NT2/D1 (cell line): Measurements from ENCODE around the gene XRN2.

Source experiments
- DNase-seq: peaks from one replicate; pipeline ENCODE4 v3.0.0-alpha.2; 2011; ENCODE audit warnings: low read depth, low spot score
- H3K27me3 ChIP-seq: 2 replicates; pipeline ENCODE4 v1.6.0; 2011; ENCODE audit warnings: mild to moderate bottlenecking; ENCODE audit not compliant: insufficient read length, insufficient read depth
- H3K36me3 ChIP-seq: 2 replicates; pipeline ENCODE4 v1.6.1; 2011; ENCODE audit warnings: mild to moderate bottlenecking, low read length, mixed read lengths; ENCODE audit not compliant: insufficient read depth, insufficient read length
- H3K4me1 ChIP-seq: 2 replicates; pipeline ENCODE4 v1.5.1; 2011; ENCODE audit not compliant: insufficient read depth, insufficient read length
- H3K4me3 ChIP-seq: 2 replicates; pipeline ENCODE4 v1.5.1; 2011; ENCODE audit warnings: low read depth; ENCODE audit not compliant: insufficient read length
- H3K9ac ChIP-seq: 2 replicates; pipeline ENCODE4 v1.6.0; 2011; ENCODE audit warnings: low read depth; ENCODE audit not compliant: insufficient read length
- H3K9me3 ChIP-seq: 2 replicates; pipeline ENCODE4 v1.5.1; 2011; ENCODE audit warnings: mild to moderate bottlenecking, low read length; ENCODE audit not compliant: insufficient read depth
- SUZ12 ChIP-seq: IDR thresholded peaks from 2 replicates; pipeline ENCODE4 v1.6.1; 2011; ENCODE audit not compliant: insufficient read length, insufficient read depth; ENCODE audit errors: extremely low read depth
- YY1 ChIP-seq: IDR thresholded peaks from 2 replicates; pipeline ENCODE4 v1.6.1; 2011; ENCODE audit not compliant: insufficient read length, insufficient read depth
- ZNF274 ChIP-seq: IDR thresholded peaks from 2 replicates; pipeline ENCODE4 v1.6.1; 2011; ENCODE audit warnings: mild to moderate bottlenecking, low read depth, low read length

The XRN2 gene

GRCh38 chr20:21338291-21338690 lies 35.2 kb downstream of the XRN2 start:
- H3K36me3 ChIP-seq: peaks cover 83% of the 10 kb centered on the region
- TF ChIP-seq ZNF274 (no peak), SUZ12 (no peak)

GRCh38 chr20:21339499-21339898 lies 36.4 kb downstream of the XRN2 start:
- H3K27me3 ChIP-seq: no peaks in the 10 kb centered on the region
- H3K9ac ChIP-seq: no peak overlapping the region
- H3K4me3 ChIP-seq: no peak overlapping the region
- no peaks in the 10 kb centered on the region for H3K9me3 ChIP-seq
- H3K36me3 ChIP-seq: peaks cover 86% of the 10 kb centered on the region
- no peaks in the 10 kb centered on the region for H3K4me1 ChIP-seq
- TF ChIP-seq ZNF274 (no peak), SUZ12 (no peak), YY1 (no peak)
- DNase-seq: no peak

More at GRCh38 chr20:21338291-21338690, 35.2 kb downstream of the XRN2 start:
- no peaks in the 10 kb centered on the region for H3K4me1 ChIP-seq
- no peak overlapping the region for H3K4me3 ChIP-seq
- H3K27me3 ChIP-seq: no peaks in the 10 kb centered on the region
- H3K9me3 ChIP-seq: no peaks in the 10 kb centered on the region
- no peak overlapping the region for H3K9ac ChIP-seq
- DNase-seq: no peak

- Histone ChIP-seq H3K4me3 (no peak overlapping the region), H3K27me3 (no peaks in the 10 kb centered on the region), H3K9ac (no peak overlapping the region), H3K9me3 (no peaks in the 10 kb centered on the region), H3K4me1 (no peaks in the 10 kb centered on the region), H3K36me3 (peaks cover 83% of the 10 kb centered on the region)
- TF ChIP-seq SUZ12 (no peak), YY1 (no peak), ZNF274 (no peak)
- peak; percentile 11 for DNase-seq
These were observed 38.0 kb downstream of the XRN2 start for GRCh38 chr20:21340991-21341697.

- Histone ChIP-seq H3K36me3 (peaks cover 77% of the 10 kb centered on the region), H3K27me3 (no peaks in the 10 kb centered on the region)
- DNase-seq: no peak
These were observed 39.7 kb downstream of the XRN2 start for GRCh38 chr20:21342656-21343345.

GRCh38 chr20:21344206-21344900 lies 41.2 kb downstream of the XRN2 start:
- no peak for TF ChIP-seq SUZ12
- no peak for TF ChIP-seq YY1
- TF ChIP-seq ZNF274: no peak
- peaks cover 77% of the 10 kb centered on the region for H3K36me3 ChIP-seq
- no peaks in the 10 kb centered on the region for H3K9me3 ChIP-seq
- no peak overlapping the region for H3K9ac ChIP-seq
- no peaks in the 10 kb centered on the region for H3K27me3 ChIP-seq
- no peak for DNase-seq
- no peak overlapping the region for H3K4me3 ChIP-seq
- H3K4me1 ChIP-seq: no peaks in the 10 kb centered on the region

More at GRCh38 chr20:21342656-21343345, 39.7 kb downstream of the XRN2 start:
- no peak for TF ChIP-seq YY1
- TF ChIP-seq ZNF274: no peak
- no peak for TF ChIP-seq SUZ12
- H3K9me3 ChIP-seq: no peaks in the 10 kb centered on the region
- no peak overlapping the region for H3K9ac ChIP-seq
- no peak overlapping the region for H3K4me3 ChIP-seq
- H3K4me1 ChIP-seq: no peaks in the 10 kb centered on the region

- DNase-seq: no peak
- no peak for TF ChIP-seq SUZ12
- no peak for TF ChIP-seq ZNF274
- TF ChIP-seq YY1: no peak
- H3K4me3 ChIP-seq: no peak overlapping the region
- peaks cover 78% of the 10 kb centered on the region for H3K36me3 ChIP-seq
- no peaks in the 10 kb centered on the region for H3K4me1 ChIP-seq
- no peaks in the 10 kb centered on the region for H3K9me3 ChIP-seq
- no peak overlapping the region for H3K9ac ChIP-seq
- no peaks in the 10 kb centered on the region for H3K27me3 ChIP-seq
These were observed 41.8 kb downstream of the XRN2 start for GRCh38 chr20:21344961-21345360.

- TF ChIP-seq ZNF274 (no peak), YY1 (no peak), SUZ12 (no peak)
- Histone ChIP-seq H3K9ac (no peak overlapping the region), H3K27me3 (no peaks in the 10 kb centered on the region), H3K4me1 (no peaks in the 10 kb centered on the region), H3K36me3 (peaks cover 55% of the 10 kb centered on the region), H3K9me3 (no peaks in the 10 kb centered on the region), H3K4me3 (no peak overlapping the region)
- no peak for DNase-seq
These were observed 49.6 kb downstream of the XRN2 start for GRCh38 chr20:21352703-21353102.
